AG09309 (cell line): ENCODE data around the gene CACNA1H.

ENCODE experiments used
- DNase-seq: peaks from one replicate; pipeline ENCODE4 v3.0.0-alpha.2; 2010; ENCODE audit warnings: low read depth
- H3K4me3 ChIP-seq: 2 replicates; pipeline ENCODE4 v1.5.1; 2011; ENCODE audit warnings: mild to moderate bottlenecking, low read depth, low read length, moderate library complexity; ENCODE audit not compliant: control insufficient read depth
- TF ChIP-seq, protein P1 (sequence below): IDR thresholded peaks from 2 replicates; pipeline ENCODE4 v1.5.1; 2011; ENCODE audit warnings: mild to moderate bottlenecking, low read depth, low read length, inconsistent platforms; ENCODE audit not compliant: insufficient read depth, control insufficient read depth; ENCODE audit errors: missing control alignments

The CACNA1H gene

DNA sequence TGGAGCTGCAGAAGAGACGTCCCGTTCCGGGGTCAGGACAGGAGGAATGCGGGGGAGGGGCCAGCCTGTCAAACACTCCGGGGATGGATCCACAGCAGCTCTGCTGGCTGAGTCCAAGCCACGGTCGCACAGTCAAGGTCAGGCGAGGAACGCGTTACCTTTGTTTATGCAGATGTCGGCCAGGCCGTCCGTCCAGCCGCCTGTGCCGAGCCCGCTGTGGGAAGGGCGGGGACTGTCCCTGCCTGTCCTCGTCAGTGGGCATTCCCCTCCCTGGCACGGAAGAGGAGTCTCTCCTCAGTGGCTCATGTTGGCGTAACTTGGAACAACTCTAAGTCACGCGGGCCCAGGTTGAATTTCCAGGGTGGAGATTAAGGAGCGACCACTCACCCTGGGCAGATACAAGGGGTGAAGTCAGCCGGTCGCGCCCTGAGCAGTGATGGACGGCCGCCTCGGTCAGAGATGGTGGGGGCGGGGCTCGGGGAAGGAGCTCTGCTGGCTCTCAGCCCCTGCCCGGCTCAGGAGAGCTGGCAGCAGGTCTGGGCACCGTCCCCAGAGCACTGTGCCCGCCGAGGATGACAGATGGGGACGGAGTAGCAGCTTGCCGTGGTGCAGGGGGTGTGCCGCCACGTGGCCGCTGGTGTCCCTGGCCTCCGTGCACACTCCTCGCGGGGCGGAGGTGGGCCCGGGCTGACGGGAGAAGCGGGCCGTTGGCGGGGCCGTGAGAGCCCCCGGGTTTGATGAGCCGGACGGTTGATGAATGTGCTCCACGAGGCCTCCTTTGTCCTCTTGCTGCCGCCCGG is 7.3 kb downstream of the CACNA1H start:
- TF ChIP-seq, protein P1, sequence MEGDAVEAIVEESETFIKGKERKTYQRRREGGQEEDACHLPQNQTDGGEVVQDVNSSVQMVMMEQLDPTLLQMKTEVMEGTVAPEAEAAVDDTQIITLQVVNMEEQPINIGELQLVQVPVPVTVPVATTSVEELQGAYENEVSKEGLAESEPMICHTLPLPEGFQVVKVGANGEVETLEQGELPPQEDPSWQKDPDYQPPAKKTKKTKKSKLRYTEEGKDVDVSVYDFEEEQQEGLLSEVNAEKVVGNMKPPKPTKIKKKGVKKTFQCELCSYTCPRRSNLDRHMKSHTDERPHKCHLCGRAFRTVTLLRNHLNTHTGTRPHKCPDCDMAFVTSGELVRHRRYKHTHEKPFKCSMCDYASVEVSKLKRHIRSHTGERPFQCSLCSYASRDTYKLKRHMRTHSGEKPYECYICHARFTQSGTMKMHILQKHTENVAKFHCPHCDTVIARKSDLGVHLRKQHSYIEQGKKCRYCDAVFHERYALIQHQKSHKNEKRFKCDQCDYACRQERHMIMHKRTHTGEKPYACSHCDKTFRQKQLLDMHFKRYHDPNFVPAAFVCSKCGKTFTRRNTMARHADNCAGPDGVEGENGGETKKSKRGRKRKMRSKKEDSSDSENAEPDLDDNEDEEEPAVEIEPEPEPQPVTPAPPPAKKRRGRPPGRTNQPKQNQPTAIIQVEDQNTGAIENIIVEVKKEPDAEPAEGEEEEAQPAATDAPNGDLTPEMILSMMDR, result no peak
- no peak for DNase-seq
- no peak overlapping the region for H3K4me3 ChIP-seq

DNA sequence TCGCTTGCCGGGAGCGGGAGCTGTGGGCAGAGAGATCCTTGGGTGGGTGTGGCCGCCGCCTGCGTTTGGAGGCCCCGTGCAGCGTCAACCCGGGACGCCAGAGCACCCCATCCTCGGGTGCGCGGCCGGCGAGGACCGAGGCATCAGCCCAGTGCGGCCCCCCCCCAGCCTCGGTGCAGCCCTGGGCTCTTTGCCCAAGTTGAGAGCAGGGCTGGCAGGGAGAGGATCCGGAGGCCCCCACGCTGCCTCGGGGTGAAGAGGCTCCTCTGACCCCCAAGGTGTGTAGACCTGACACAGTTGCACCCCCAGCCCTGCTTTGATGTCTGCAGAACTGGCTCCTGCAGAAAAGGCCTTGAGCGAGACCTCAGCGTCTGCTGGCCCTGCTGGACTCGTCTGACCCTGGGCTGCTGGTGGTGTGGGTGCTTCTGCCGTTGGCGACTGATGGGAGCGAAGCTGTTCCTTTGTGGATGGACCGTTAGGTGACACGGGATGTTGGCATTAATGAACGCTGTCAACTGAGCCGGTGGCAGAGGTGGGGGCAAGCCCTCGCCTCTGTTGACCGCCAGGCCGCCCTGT is 8.0 kb downstream of the CACNA1H start:
- no peak overlapping the region for H3K4me3 ChIP-seq
- DNase-seq, result no peak
- TF ChIP-seq, protein P1, result no peak

DNA sequence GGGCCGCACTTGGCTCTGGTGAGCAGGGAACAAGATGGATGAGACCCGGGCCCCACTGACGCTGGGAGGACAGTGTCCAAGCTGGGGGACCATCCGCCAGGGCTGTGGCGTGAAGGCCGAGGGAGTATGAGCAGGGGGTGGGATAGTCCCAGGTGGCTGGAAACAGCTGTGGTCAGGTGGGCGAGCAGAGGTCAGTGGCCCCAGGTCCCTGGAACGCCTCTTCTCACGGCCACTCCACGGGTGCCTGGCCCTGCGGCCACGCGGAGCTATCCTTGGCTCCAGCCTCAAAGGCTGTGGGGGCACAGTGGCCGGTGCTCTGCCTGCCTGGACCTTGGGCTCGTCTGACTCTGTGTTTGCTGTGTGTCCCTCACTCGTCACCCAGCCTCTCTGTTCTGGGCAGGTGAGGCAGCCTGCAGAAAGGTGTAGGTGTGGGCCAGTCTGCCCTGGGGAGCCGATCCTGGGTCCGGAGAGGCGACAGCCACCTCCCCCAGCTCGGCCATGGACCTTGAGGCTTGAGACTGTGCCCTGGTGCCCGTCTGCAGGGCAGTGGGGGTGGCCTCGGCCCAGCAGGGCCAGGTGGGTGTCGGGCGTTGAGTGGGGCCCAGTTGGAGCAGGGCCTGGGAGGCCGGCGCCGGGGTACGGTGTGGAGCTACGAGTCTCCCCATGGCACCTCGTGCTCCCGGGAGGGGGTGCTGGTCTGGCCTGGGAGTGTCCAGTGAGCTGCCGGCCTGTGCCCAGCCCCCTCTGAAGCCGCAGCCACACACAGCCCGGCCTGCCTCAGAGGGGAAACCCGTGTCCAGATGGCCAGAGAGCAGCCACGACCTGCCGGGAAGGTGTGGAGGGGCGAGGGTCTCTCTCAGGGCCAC is 10.0 kb downstream of the CACNA1H start:
- TF ChIP-seq, protein P1, result no peak
- no peak overlapping the region for H3K4me3 ChIP-seq
- no peak for DNase-seq

DNA sequence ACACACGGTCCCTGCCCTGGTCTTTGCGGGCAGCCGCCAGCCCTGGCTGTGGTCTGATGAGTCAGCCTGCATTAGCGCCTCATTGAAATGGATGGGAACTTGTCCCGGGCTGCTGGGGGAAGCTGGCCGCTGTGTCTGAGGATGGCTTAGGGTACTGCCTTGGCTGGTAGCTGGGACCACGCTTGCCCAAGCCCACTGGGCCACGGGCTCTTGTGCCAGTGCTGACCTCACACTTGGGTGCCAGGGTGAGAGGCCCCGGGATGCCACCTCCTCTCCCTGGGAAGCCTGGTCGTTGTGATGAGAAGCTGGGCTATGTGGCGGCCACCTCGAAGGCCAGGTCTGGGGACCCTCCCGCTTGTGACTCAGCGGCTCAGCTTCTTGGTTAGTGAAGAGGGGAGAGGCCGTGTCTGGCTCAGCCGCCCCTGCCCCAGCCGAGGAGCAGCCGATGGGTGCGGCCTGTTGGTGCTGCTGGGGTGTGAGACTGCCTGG is 10.7 kb downstream of the CACNA1H start:
- TF ChIP-seq, protein P1, result no peak

DNA sequence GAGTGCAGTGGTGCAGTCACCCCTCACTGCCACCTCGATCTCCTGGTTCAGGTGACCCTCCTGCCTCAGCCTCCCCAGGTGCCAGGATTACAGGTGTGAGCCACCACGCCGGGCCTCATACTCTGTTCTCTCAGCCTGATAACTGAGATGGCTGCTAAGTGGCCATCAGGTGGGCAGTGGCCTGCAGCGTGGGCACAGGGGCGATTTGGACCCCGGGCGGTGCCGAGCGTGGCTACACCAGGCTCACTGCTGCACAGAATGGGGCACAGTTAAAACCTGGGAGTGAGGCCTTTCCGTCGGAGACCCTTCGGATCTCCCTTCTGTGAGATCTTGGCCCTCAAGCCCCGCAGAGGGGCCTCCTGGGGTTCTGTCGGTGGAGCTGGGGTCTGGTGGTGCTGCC is 11.5 kb downstream of the CACNA1H start:
- DNase-seq, result no peak
- no peak overlapping the region for H3K4me3 ChIP-seq
- TF ChIP-seq, protein P1, result no peak

More for the DNA sequence above, 10.7 kb downstream of the CACNA1H start:
- no peak overlapping the region for H3K4me3 ChIP-seq
- DNase-seq, result no peak

DNA sequence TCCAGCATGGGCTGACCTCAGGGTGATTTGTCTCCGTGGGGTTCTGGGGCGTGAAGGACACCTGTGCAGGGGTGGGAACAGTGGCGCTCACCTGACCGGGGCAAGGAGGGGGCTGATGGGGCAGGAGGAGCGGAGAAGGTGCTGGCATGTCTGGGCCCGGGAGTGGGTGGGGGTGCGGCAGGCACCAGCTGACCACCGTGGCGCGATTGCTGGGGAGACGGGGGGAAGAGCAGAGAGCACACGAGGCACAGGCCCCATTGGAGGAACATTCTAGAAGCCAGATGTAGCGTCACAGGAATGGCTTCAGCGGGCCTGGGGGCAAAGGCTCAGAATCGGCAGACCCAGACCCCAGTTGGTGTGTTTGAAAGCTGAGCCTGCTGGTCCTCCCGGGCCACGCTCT is 12.1 kb downstream of the CACNA1H start:
- TF ChIP-seq, protein P1, result no peak
- no peak overlapping the region for H3K4me3 ChIP-seq
- DNase-seq, result no peak
